Brain pericyte (primary cell): ENCODE results near the gene ZNF594.
"Not testable (repeated sequence)": the region's sequence is repeated elsewhere in the genome, so short reads cannot be mapped to it uniquely, and the experiment has no call there.

Experiments
- DNase-seq: peaks from one replicate; pipeline ENCODE4 v3.0.0-alpha.2; 2012; ENCODE audit warnings: low read depth, low spot score

The ZNF594 gene

DNA sequence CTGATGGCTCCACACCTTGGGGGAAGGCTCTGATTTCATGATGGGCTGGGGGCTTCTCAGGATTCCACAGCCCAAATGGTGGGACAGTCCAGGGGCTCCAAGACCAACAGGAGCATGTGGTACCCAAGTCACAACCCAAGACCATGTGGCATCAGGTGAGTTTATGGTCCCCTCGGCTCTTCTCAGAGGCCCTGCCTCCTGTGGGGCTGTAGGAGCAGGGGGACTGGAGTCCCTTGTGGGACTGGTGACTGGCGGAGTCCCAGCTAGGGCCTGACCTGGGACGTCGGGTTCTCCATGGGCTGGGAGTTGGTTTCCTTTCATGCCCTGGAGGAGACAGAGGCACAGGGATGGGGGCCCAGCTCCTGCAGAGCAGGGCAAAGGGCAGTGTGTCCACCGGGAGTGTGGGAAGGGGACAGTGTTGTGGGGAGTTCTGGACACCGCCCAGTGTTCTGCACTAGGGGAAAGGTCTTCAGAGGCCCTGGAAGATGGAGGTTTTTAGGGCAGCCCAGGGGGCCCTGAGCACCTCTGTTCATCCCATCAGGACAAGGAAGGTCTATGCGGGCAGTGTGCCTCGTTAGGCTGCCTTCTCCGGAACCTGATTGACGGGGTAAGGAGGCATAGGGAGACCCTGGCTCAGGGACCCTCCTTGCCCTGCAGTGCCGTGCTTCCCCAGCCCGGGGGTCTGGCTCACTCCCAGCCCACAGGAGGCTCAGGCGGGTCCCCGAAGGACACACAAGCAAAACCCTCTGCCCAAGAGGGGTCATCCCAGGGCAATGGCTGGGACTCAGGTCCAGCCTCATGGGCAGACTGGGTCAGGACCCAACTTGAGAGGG, 54.9 kb downstream of the ZNF594 start:
- DNase-seq = not testable (repeated sequence)

DNA sequence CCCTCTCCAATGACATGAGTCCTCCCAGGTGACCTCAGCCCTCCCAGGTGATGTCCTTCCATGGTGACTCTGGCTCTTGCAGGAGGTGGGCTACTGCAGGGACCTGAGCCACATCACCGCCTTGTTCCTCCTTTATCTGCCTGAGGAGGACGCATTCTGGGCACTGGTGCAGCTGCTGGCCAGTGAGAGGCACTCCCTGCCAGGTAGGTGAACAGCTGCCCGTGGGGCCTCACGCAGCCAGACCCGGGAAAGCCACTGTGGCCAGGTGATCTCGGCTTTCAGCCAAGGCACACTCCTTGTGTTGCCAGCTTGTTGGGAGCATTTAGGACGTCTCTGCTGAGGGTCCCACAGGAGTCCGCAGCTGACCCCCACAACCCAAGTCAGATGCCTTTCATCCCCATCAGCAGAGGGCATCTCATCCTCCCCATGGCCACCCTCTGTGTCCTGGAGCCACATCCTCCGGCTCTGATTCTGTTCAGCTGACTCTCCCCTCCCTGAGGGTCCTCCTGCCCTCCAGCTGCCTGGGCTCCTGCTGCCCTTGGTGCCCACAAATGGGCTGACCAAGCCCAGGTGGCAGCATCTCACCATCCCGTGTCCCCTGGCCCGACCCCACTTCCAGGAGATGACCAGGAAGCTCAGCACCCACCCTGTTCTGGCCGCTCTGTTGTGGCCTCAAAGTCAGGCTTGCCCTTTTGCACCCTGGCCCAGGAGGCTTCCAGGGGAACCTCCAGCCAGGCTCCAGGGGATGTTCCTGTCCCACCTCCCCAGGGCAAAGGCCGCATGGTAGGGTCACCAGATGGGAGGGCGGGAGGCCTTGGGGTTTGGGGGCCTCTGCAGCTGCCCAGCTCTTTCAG, 55.7 kb downstream of the ZNF594 start:
- DNase-seq = no peak

DNA sequence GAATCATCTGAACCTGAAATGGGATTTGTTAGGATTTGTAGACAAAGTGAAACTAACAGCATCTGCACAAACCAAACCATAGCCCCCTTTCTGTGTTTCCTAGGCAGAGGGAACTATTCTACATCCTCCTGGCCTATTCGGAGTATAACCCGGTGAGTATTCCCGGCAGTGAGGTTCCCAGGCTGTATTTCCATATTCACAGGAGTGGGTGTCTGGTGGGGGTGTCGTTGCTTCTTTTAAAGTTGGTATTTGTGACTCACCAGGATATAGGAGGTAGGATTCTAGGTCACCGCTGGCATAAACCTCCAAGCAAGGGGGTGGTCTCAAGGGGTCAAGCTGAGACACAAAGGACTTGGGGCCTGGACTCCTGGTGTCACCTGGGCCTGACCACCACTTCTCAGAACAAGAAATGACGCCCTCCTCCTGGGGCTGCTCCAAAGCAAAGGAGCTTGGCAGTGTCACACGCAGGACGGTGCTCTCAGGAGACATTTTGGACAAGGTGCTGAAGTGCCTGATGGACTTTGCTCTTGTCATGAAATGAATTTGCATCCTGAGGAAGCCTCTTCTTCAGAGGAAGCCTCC, 56.4 kb downstream of the ZNF594 start:
- not testable (repeated sequence) for DNase-seq

GRCh38 chr17:5134571-5134970, 57.1 kb downstream of the ZNF594 start:
- DNase-seq = not testable (repeated sequence)

DNA sequence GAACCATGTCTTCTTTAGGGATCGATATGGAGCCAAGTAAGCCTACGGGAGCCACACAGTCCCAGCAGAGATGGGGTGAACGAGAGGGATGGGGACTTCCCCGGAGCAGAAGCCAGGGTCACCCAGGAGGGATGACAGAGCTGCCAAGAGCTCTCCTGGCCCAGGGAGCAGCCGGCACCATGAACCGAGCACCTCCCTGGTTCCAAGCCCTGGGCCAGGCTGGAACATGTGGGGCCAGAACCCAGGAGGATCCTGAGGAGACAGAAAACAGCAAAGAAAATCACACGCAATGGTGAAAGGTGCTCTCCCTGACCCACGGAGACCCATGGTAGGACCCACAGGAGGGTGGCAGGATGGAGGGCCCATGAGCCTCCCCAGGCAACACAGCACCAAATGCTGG, 57.7 kb downstream of the ZNF594 start:
- not testable (repeated sequence) for DNase-seq

DNA sequence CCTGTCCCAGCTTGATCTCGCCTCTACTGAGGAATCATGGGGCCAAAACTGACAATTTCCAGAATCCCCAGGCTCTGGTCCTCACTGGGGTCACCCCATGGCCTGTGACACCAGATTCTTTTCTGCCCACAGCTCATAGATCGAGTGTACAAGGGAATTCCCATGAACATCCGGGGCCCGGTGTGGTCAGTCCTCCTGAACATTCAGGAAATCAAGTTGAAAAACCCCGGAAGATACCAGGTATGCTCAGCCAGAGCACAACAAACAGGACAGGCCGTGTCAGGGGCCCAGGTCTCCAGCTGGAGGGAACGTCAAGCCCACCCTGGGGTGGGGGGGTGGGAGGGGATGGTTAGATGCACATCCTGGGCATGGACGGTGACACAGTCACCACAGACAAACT, 58.4 kb downstream of the ZNF594 start:
- DNase-seq = no peak

DNA sequence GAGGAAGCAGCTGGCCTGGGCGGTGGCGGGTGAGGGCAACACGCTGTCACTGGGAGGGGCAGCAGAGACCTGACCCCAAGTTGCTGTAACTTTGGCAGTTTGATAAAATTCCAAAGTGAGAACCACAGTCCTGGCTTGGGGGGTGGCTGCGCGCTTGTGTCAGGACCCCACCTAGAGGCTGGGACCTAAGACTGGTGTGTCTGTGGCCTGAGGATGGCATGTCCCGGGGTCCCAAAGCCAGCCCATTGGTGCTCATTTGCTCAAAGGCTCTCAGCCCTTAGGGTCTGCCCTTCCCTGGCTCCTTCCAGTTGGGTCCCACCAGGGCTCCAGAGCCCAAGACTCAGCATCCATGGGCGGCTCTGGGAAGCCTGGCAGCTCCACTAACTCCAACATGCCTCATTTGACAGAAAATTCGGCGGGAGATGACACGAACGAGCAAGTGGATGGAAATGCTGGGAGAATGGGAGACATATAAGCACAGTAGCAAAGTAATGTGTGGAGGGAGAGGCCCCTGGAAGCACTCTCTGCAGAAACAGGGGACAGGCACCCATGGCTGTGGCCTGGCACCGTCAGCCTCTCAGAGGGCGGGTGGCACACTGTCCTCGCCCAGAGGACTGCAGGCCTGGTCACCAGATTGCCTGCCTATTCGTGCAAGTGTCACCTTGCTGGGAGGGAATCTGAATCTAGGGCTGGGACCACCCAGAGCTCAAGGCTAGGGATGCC, 59.0 kb downstream of the ZNF594 start:
- DNase-seq = not testable (repeated sequence)

DNA sequence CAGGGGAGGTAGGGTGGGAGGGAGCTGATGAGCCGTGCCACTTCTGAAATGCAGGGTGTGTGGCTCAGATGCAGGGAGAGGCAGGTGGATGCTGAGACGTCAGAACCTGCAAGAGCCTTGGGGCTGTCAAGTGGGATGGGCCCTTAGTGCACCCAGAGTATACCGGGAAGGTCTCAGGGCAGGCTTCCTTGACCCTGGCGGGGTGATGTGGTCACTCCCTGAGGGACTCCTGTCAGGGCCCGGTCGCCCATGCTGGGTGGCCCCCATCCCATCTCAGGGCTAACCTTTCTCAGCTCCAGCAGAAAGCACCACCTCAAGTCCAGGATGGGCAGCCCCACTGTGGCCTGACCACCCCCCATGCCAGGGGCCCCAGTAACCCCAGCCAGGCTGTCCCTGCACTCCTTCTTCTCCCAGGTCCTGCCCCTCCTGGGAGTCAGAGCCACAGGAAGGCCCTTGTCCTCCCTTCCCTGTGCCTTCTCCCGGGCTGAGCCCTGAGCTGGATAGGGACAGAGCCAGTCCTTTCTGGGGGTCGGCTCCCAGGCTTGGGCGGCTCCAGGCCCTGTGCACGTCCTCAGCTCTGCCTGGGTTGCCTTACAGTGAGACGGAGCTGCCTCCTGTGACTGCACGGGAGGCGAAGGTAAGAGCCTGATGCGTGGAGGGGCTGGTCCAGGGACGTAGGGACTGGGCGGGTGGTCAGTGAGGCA, 59.7 kb downstream of the ZNF594 start:
- DNase-seq = not testable (repeated sequence)

DNA sequence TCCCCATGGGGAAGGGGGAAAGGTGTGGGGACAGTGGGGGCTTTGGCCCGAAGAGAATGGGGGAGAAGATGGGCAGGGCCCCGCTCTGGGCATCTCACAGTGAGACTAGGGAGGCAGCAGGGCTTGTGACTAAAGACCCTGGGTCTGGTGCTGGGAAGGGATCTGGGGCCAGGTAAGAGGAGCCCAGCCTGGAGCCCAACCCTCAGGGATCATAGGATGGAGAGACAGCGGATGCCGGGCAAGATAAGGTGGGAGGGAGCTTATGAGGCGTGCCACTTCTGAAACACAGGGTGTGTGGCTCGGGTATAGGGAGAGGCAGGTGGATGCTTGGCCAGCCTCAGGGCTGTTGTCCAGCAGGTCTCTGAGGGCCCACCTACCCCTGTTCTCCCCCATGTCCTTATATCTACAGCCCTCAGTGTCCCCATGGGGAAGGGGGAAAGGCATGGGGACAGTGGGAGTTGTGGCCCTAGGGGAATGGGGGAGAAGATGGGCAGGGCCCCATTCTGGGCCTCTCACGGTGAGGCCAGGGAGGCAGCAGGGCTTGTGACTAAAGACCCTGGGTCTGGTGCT, 60.4 kb downstream of the ZNF594 start:
- DNase-seq = no peak

- DNase-seq = not testable (repeated sequence)
Measured at GRCh38 chr17:5130687-5131086, 61.0 kb downstream of the ZNF594 start.

DNA sequence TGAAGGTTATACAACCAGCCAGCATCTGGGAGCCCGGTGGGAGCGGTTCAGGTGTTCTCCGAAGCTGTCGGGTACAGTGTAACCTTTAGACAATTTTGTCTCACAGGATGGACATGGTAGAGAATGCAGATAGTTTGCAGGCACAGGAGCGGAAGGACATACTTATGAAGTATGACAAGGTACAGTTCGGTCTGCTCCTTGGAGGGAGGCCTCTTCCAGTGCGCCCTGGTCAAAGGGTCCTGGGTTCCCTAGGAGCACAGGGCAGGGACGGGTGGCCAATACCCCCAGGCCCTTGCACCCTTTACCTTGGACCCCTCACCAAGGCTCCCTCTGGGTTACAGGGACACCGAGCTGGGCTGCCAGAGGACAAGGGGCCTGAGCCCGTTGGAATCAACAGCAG, 61.4 kb downstream of the ZNF594 start:
- not testable (repeated sequence) for DNase-seq

DNA sequence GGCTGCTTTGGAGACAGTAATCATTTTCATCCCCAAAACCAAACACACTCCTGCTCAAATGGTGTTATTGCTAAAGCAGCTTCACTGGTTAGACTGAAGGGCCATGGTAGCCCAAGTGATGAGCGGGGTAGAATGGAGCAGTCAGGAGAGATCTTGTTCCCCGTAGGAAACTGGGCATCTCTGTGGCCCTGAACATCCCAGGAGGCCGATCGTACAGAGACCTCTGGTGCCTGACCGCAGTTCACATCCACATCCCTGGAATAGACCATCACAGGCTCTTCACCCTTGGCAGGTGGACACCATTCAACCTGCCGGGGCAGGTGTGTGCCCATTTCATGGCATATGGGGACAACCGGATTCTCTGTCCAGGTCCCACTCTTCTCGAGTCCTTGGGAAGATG, 61.9 kb downstream of the ZNF594 start:
- not testable (repeated sequence) for DNase-seq
